Subcutaneous abdominal adipose tissue (tissue), 5 donors: ENCODE measurements around the gene CA6.
"Not testable (repeated sequence)": the region's sequence is repeated elsewhere in the genome, so short reads cannot be mapped to it uniquely, and the experiment has no call there.

Experiments used
- H3K27ac ChIP-seq: one replicate; pipeline ENCODE4 v1.7.0; 2013; ENCODE audit warnings: low read depth, mild to moderate bottlenecking, inconsistent platforms, low read length, moderate library complexity
- H3K27me3 ChIP-seq, 5 donors: one replicate each; pipeline ENCODE4 v1.7.0; 2013; ENCODE audit warnings: low read length in 5 of 5, inconsistent platforms in 1 of 5; ENCODE audit not compliant: control insufficient read depth in 5 of 5, insufficient read depth in 4 of 5
- H3K36me3 ChIP-seq, 5 donors: one replicate each; pipeline ENCODE4 v1.7.0; 2013; ENCODE audit warnings: low read length in 5 of 5; ENCODE audit not compliant: control insufficient read depth in 5 of 5, insufficient read depth in 5 of 5
- H3K4me1 ChIP-seq, 5 donors: one replicate each; pipeline ENCODE4 v1.7.0; 2013; ENCODE audit warnings: low read length in 5 of 5, mild to moderate bottlenecking in 3 of 5, moderate library complexity in 1 of 5; ENCODE audit not compliant: control insufficient read depth in 5 of 5, insufficient read depth in 5 of 5
- H3K4me3 ChIP-seq, 5 donors: one replicate each; pipeline ENCODE4 v1.7.0; 2013; ENCODE audit warnings: low read length in 5 of 5, low read depth in 1 of 5
- H3K9ac ChIP-seq, 5 donors: one replicate each; pipeline ENCODE4 v1.7.0; 2013; ENCODE audit warnings: low read length in 5 of 5, mild to moderate bottlenecking in 4 of 5, moderate library complexity in 3 of 5
- H3K9me3 ChIP-seq, 5 donors: one replicate each; pipeline ENCODE4 v1.7.0; 2013; ENCODE audit warnings: low read length in 5 of 5; ENCODE audit not compliant: control insufficient read depth in 5 of 5
- donor health status: healthy.
- donor health status: healthy.
- donor health status: healthy.
- donor health status: healthy.
- donor health status: healthy.

CA6 gene

GRCh38 chr1:8966606-8967005 is 20.9 kb downstream of the CA6 start:
- H3K9me3 ChIP-seq = peaks cover 0 to 3% (median 0%) of the 10 kb centered on the region in 5 donors
- no peaks in the 10 kb centered on the region for H3K27me3 ChIP-seq
- no peaks in the 10 kb centered on the region for H3K4me1 ChIP-seq
- H3K27ac ChIP-seq = no peak overlapping the region
- H3K4me3 ChIP-seq = no peak overlapping the region
- no peak overlapping the region for H3K9ac ChIP-seq
- no peaks in the 10 kb centered on the region for H3K36me3 ChIP-seq

- H3K27ac ChIP-seq, H3K9me3 ChIP-seq: not testable (repeated sequence)
Measured at GRCh38 chr1:8968902-8969301, 23.2 kb downstream of the CA6 start.

GRCh38 chr1:8969937-8970336 is 24.3 kb downstream of the CA6 start:
- Histone ChIP-seq H3K4me3 (no peak overlapping the region), H3K4me1 (peaks cover 0 to 3% (median 0%) of the 10 kb centered on the region in 5 donors), H3K36me3 (no peaks in the 10 kb centered on the region), H3K27ac (no peak overlapping the region), H3K9ac (no peak overlapping the region), H3K27me3 (peaks cover 0 to 4% (median 0%) of the 10 kb centered on the region in 5 donors), H3K9me3 (peaks cover 0 to 3% (median 0%) of the 10 kb centered on the region in 5 donors)

More at GRCh38 chr1:8968902-8969301, 23.2 kb downstream of the CA6 start:
- H3K36me3 ChIP-seq, H3K4me3 ChIP-seq, H3K4me1 ChIP-seq, H3K9ac ChIP-seq, H3K27me3 ChIP-seq: not testable (repeated sequence)

DNA sequence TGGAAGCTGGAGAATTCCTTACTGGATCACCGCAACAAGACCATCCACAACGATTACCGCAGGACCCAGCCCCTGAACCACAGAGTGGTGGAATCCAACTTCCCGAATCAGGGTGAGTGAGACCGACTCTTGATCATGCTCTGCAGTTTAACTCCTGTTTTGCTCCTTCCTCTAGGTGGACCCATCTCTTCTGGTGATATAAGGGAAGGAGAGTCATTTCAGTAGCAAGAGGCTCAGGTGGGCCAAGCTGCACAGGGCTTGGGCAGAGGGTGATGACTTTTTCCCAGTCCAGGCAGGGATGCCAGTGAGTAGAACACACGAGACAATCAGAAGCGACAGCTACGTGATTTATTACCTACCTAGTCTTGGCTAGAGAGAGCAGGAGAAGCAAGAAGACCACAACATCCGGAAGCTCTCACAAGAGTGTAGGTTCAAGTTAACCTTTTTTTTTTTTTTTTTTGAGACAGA is 25.2 kb downstream of the CA6 start:
- Histone ChIP-seq H3K4me1 (peaks cover 0 to 3% (median 0%) of the 10 kb centered on the region in 5 donors), H3K27ac (no peak overlapping the region), H3K9me3 (peaks cover 0 to 3% (median 0%) of the 10 kb centered on the region in 5 donors), H3K4me3 (no peak overlapping the region), H3K36me3 (no peaks in the 10 kb centered on the region), H3K9ac (no peak overlapping the region), H3K27me3 (peaks cover 0 to 4% (median 0%) of the 10 kb centered on the region in 5 donors)

DNA sequence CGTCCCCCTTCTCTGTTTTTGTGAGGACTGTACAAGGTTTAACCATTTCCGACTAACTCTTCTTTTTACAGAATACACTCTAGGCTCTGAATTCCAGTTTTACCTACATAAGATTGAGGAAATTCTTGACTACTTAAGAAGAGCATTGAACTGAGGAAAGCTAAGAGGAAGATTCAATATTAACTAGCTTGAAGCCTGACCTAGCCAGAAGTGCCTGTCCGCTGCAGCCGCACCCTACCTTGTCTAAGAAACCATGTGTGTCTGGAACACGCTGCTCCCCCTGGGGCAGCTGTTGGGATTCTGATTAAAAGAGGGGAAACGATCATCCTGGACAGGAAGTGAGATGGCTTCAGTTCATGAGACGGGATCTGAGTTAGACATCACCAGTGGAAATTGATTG is 28.9 kb downstream of the CA6 start:
- Histone ChIP-seq H3K36me3 (no peaks in the 10 kb centered on the region), H3K9me3 (no peaks in the 10 kb centered on the region), H3K27ac (no peak overlapping the region), H3K9ac (no peak overlapping the region), H3K27me3 (peaks cover 0 to 4% (median 0%) of the 10 kb centered on the region in 5 donors), H3K4me3 (no peak overlapping the region), H3K4me1 (peaks cover 0 to 3% (median 0%) of the 10 kb centered on the region in 5 donors)

DNA sequence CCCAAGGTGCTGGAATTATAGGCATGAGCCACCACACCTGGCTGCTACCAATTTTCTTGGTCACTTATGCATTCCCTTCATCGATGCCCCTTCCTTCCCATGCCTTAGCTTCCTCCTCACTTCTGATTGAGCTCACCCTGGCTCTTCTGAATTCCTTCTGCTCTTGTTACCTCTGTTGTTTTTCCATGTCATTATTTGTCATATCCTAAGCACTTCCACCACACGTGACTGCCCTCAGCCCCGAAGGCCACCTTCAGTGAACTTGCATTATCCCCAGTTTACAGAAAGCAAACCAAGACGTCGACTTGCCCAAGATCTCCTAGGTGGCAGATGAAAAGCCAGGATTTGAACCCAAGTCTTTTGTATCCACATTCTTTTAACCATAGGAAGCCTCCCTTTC is 30.7 kb downstream of the CA6 start:
- peaks cover 0 to 3% (median 0%) of the 10 kb centered on the region in 5 donors for H3K4me1 ChIP-seq
- no peak overlapping the region for H3K27ac ChIP-seq
- H3K4me3 ChIP-seq = no peak overlapping the region
- no peaks in the 10 kb centered on the region for H3K36me3 ChIP-seq
- H3K9ac ChIP-seq = no peak overlapping the region
- H3K27me3 ChIP-seq = peaks cover 0 to 4% (median 0%) of the 10 kb centered on the region in 5 donors
- H3K9me3 ChIP-seq = peaks cover 0 to 5% (median 3%) of the 10 kb centered on the region in 5 donors

GRCh38 chr1:8976896-8977450 is 31.3 kb downstream of the CA6 start:
- H3K36me3 ChIP-seq = no peaks in the 10 kb centered on the region
- H3K9me3 ChIP-seq = peaks cover 0 to 5% (median 4%) of the 10 kb centered on the region in 5 donors
- peaks cover 0 to 4% (median 0%) of the 10 kb centered on the region in 5 donors for H3K27me3 ChIP-seq
- H3K27ac ChIP-seq = no peak overlapping the region
- no peak overlapping the region for H3K4me3 ChIP-seq
- peaks cover 0 to 3% (median 0%) of the 10 kb centered on the region in 5 donors for H3K4me1 ChIP-seq
- H3K9ac ChIP-seq = no peak overlapping the region

GRCh38 chr1:8980656-8981055 is 35.0 kb downstream of the CA6 start:
- no peak overlapping the region for H3K9ac ChIP-seq
- H3K4me1 ChIP-seq = no peaks in the 10 kb centered on the region
- no peak overlapping the region for H3K27ac ChIP-seq
- H3K9me3 ChIP-seq = peaks cover 0 to 8% (median 4%) of the 10 kb centered on the region in 5 donors
- H3K27me3 ChIP-seq = peaks cover 0 to 4% (median 0%) of the 10 kb centered on the region in 5 donors
- H3K36me3 ChIP-seq = no peaks in the 10 kb centered on the region
- H3K4me3 ChIP-seq = no peak overlapping the region

DNA sequence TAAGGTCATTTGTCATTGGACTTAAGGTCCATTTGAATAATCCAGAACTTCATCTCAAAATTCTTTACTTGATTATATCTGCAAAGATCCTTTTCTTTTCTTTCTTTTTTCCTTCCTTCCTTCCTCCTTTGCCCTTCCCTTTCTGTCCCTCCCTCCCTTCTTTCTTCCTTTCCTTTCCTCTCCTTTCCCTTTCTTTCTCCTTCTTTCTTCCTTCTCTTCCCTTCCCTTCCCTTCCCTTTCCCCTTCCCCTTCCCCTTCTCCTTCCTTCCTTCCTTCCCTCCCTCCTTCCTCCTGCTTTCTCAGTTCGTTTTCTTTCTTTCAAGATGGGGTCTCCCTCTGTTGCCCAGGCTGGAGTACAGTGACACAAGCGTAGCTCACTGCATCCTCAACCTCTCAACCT is 35.5 kb downstream of the CA6 start:
- Histone ChIP-seq H3K9me3 (peaks cover 0 to 8% (median 4%) of the 10 kb centered on the region in 5 donors), H3K27ac (no peak overlapping the region), H3K36me3 (no peaks in the 10 kb centered on the region)

GRCh38 chr1:8984203-8984602 is 38.5 kb downstream of the CA6 start:
- no peaks in the 10 kb centered on the region for H3K27me3 ChIP-seq
- peaks cover 2 to 18% (median 13%) of the 10 kb centered on the region in 5 donors for H3K4me1 ChIP-seq
- no peak overlapping the region for H3K27ac ChIP-seq
- peaks cover 0 to 8% (median 4%) of the 10 kb centered on the region in 5 donors for H3K9me3 ChIP-seq
- H3K4me3 ChIP-seq = no peak overlapping the region
- no peak overlapping the region for H3K9ac ChIP-seq
- H3K36me3 ChIP-seq = no peaks in the 10 kb centered on the region

More for the DNA sequence above, 35.5 kb downstream of the CA6 start:
- Histone ChIP-seq H3K4me3 (no peak overlapping the region), H3K9ac (no peak overlapping the region), H3K27me3 (peaks cover 0 to 4% (median 0%) of the 10 kb centered on the region in 5 donors), H3K4me1 (peaks cover 0 to 4% (median 1%) of the 10 kb centered on the region in 5 donors)
